GM12878 (cell line): Measurements from ENCODE around the gene MBOAT2.

Experiments used
- CTCF ChIP-seq, 3 experiments: IDR thresholded peaks in 2 of 3; conservative IDR thresholded peaks in 1 of 3; 2 replicates each; pipeline ENCODE4 v1.5.1; 2011; ENCODE audit warnings: low read depth in 3 of 3, low read length in 3 of 3, mild to moderate bottlenecking in 3 of 3, control low read depth in 2 of 3, moderate library complexity in 2 of 3, inconsistent platforms in 1 of 3, mixed read lengths in 1 of 3; ENCODE audit not compliant: control insufficient read depth in 2 of 3, insufficient read depth in 1 of 3; ENCODE audit errors: extremely low read depth in 1 of 3
- MYC ChIP-seq: IDR thresholded peaks from 2 replicates; pipeline ENCODE4 v1.6.1; 2011; ENCODE audit warnings: mild to moderate bottlenecking, low read length, moderate library complexity, inconsistent platforms; ENCODE audit not compliant: insufficient read depth, insufficient replicate concordance, insufficient read length, severe bottlenecking
- POLR2A ChIP-seq: IDR thresholded peaks from 2 replicates; pipeline ENCODE4 v1.6.1; 2011; ENCODE audit warnings: low read depth, mild to moderate bottlenecking, low read length
- SIN3A ChIP-seq: IDR thresholded peaks from 2 replicates; pipeline ENCODE4 v1.6.1; 2012; ENCODE audit warnings: low read depth, low read length, improper control_type of control experiment
- ZNF622 ChIP-seq: fragments of 450-650 bp; IDR thresholded peaks from 2 replicates; pipeline ENCODE4 v1.6.1; 2017; ENCODE audit warnings: mild to moderate bottlenecking, inconsistent platforms

GRCh38 chr2:9024575-9024974 lies 21.1 kb upstream of the MBOAT2 start:
- TF ChIP-seq CTCF (IDR thresholded peaks at IDR 0.05 in 2 of 3, conservative IDR thresholded peaks at IDR 0.05 in 1 of 3; ENCODE audit: control insufficient read depth in 2 of 3, extremely low read depth in 1 of 3, insufficient read depth in 1 of 3, low read depth in 3 of 3, low read length in 3 of 3): no peak
- no peak for TF ChIP-seq SIN3A
- TF ChIP-seq MYC: no peak
- TF ChIP-seq ZNF622: no peak
- TF ChIP-seq POLR2A: no peak
